Right lobe of liver (tissue), 4 donors: ENCODE data around the gene GIT2.

Source experiments
- CTCF ChIP-seq, 4 donors: fragments of 200-600 bp in 3 of 4; fragments of 450-650 bp in 1 of 4; IDR thresholded peaks; one replicate each; pipeline versions ENCODE4 v1.5.1 to v1.8.0; 2016 to 2022; ENCODE audit warnings: antibody characterized with exemption in 4 of 4, mild to moderate bottlenecking in 2 of 4
- POLR2A ChIP-seq: fragments of 450-650 bp; IDR thresholded peaks from one replicate; pipeline ENCODE4 v1.6.1; 2017; ENCODE audit warnings: antibody characterized with exemption, mild to moderate bottlenecking
- donor health status: DM: no; HTN: no; CAD: no.
- donor health status: DM: no; HTN: no; CAD: no.
- donor health status: DM: no; HTN: yes; CAD: no.

GRCh38 chr12:109988274-109988673 is 7.9 kb downstream of the GIT2 start:
- TF ChIP-seq CTCF (IDR thresholded peaks at IDR 0.05) (no peak), POLR2A (no peak)
